Smooth muscle cell (in vitro differentiated cells): ENCODE results near the gene GPBP1L1. TPM values are rescaled to one million over a fixed set of nuclear protein-coding genes. Genes with fewer than 3 reads are reported as not detected.

Experiments
- DNase-seq: peaks from one replicate; lab custom pipeline; 2025; ENCODE audit not compliant: unreplicated experiment; lab: John Stamatoyannopoulos, UW
- H2AFZ ChIP-seq: fragments of 200-600 bp; sonication (generic); 2 replicates; pipeline ENCODE4 v1.6.0; 2016; ENCODE audit warnings: antibody characterized with exemption, low read depth, mild to moderate bottlenecking
- H3F3A ChIP-seq: fragments of 200-600 bp; sonication (generic); 2 replicates; pipeline ENCODE4 v1.6.0; 2017; ENCODE audit warnings: antibody characterized with exemption, low read depth
- H3K27ac ChIP-seq: fragments of 200-600 bp; sonication (generic); 2 replicates; pipeline ENCODE4 v1.5.1; 2016; ENCODE audit warnings: low read depth, mild to moderate bottlenecking
- H3K27me3 ChIP-seq: fragments of 200-600 bp; sonication (generic); 2 replicates; pipeline ENCODE4 v1.6.1; 2016; ENCODE audit warnings: low read depth, mild to moderate bottlenecking
- H3K36me3 ChIP-seq: fragments of 200-600 bp; sonication (generic); 2 replicates; pipeline ENCODE4 v1.5.1; 2016; ENCODE audit warnings: low read depth
- H3K4me1 ChIP-seq: fragments of 200-600 bp; sonication (generic); 2 replicates; pipeline ENCODE4 v1.5.1; 2016; ENCODE audit warnings: low read depth
- H3K4me2 ChIP-seq: fragments of 200-600 bp; sonication (generic); 2 replicates; pipeline ENCODE4 v1.6.0; 2016; ENCODE audit warnings: mild to moderate bottlenecking
- H3K4me3 ChIP-seq: fragments of 200-600 bp; sonication (generic); 2 replicates; pipeline ENCODE4 v1.5.1; 2016; ENCODE audit warnings: mild to moderate bottlenecking
- H3K79me2 ChIP-seq: fragments of 200-600 bp; sonication (generic); 2 replicates; pipeline ENCODE4 v1.6.0; 2016; ENCODE audit warnings: low read depth, mild to moderate bottlenecking
- H3K9ac ChIP-seq: fragments of 200-600 bp; sonication (generic); 2 replicates; pipeline ENCODE4 v1.6.0; 2016; ENCODE audit warnings: low read depth
- H3K9me3 ChIP-seq: fragments of 200-600 bp; sonication (generic); replicated peaks from 2 replicates; pipeline ENCODE4 v1.5.1; 2016; ENCODE audit warnings: low read depth
- H4K20me1 ChIP-seq: fragments of 200-600 bp; sonication (generic); 2 replicates; pipeline ENCODE4 v1.6.0; 2016; ENCODE audit warnings: low read depth
- WGBS: methylation state at CpG from one replicate; pipeline ENCODE4 v1.1.7; 2016; ENCODE audit warnings: low lambda C conversion rate; 5-methylcytosine and 5-hydroxymethylcytosine counted together
- polyA plus RNA-seq: library from polyadenylated mRNA; unstranded; fragments of >200 nt; fragmentation: Nextera tagmentation; extraction: Ambion mirVana; gene quantifications from 2 replicates; pipeline ENCODE4 v1.2.1, GENCODE V29; 2016
- total RNA-seq: library from RNA; depleted of rRNA; stranded (reverse); fragments of >200 nt; gene quantifications from 2 replicates; pipeline ENCODE4 v1.2.3, GENCODE V29; 2014
- TF ChIP-seq, protein P1 (sequence below): fragments of 200-600 bp; sonication (generic); IDR thresholded peaks from 2 replicates; pipeline ENCODE4 v1.5.1; 2017; ENCODE audit warnings: borderline replicate concordance, mild to moderate bottlenecking, antibody characterized with exemption; ENCODE audit not compliant: insufficient read depth, poor library complexity, severe bottlenecking

GPBP1L1 gene
- total and polyA plus RNA-seq, 2 experiments from 2014 or later, result 51.9 to 93.2 TPM

DNA sequence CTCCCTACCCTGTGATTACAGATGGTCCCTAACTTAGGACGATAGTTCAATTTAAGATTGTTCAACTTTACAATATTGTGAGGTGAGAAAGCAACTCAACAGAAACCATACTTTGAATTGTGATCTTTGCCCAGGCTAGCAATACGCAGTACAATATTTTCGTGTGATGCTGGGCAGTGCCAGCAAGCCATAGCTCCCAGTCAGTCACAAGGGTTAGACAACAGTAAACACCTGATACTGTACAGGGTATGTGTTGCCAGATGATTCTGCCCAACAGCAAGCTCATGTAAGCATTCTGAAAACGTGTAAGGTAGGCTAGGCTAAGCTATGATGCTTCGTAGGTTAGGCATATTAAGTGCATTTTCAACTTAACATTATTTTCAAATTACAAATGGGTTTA is 11.9 kb downstream of the GPBP1L1 start:
- peaks cover 99% of the 10 kb centered on the region for H3K79me2 ChIP-seq
- WGBS, result 90% methylated on average over 5 of the region's 5 CpGs
- H3K4me1 ChIP-seq, result peaks cover 9% of the 10 kb centered on the region
- no peaks in the 10 kb centered on the region for H3K9me3 ChIP-seq
- no peak overlapping the region for H3K9ac ChIP-seq
- TF ChIP-seq, protein P1, sequence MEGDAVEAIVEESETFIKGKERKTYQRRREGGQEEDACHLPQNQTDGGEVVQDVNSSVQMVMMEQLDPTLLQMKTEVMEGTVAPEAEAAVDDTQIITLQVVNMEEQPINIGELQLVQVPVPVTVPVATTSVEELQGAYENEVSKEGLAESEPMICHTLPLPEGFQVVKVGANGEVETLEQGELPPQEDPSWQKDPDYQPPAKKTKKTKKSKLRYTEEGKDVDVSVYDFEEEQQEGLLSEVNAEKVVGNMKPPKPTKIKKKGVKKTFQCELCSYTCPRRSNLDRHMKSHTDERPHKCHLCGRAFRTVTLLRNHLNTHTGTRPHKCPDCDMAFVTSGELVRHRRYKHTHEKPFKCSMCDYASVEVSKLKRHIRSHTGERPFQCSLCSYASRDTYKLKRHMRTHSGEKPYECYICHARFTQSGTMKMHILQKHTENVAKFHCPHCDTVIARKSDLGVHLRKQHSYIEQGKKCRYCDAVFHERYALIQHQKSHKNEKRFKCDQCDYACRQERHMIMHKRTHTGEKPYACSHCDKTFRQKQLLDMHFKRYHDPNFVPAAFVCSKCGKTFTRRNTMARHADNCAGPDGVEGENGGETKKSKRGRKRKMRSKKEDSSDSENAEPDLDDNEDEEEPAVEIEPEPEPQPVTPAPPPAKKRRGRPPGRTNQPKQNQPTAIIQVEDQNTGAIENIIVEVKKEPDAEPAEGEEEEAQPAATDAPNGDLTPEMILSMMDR, result no peak
- no peak for DNase-seq
- H3K4me3 ChIP-seq, result no peak overlapping the region
- H2AFZ ChIP-seq, result no peak overlapping the region
- H3K27me3 ChIP-seq, result no peaks in the 10 kb centered on the region
- H3K27ac ChIP-seq, result peak overlapping the region; percentile 22
- no peaks in the 10 kb centered on the region for H3K36me3 ChIP-seq
- H3K4me2 ChIP-seq, result no peak overlapping the region
- H3F3A ChIP-seq, result no peaks in the 10 kb centered on the region
- H4K20me1 ChIP-seq, result peaks cover 99% of the 10 kb centered on the region

DNA sequence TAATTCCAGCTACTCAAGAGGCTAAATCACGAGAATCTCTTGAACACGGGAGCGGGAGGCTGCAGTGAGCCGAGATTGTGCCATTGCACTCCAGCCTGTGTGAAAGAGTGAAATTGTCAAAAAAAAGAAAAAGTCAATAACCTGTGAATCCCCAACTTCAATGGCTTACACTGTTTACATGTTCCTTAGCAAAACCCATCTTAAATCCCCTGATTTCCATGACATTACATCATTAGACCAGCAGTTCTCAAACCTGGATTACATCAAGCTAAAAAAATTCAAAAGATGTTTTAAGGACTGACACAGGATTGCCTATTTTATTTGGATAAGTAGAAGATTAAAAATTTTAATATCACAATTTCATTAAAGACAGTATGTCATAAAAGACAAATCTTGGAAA is 12.4 kb downstream of the GPBP1L1 start:
- no peak overlapping the region for H3K4me2 ChIP-seq
- DNase-seq, result no peak

DNA sequence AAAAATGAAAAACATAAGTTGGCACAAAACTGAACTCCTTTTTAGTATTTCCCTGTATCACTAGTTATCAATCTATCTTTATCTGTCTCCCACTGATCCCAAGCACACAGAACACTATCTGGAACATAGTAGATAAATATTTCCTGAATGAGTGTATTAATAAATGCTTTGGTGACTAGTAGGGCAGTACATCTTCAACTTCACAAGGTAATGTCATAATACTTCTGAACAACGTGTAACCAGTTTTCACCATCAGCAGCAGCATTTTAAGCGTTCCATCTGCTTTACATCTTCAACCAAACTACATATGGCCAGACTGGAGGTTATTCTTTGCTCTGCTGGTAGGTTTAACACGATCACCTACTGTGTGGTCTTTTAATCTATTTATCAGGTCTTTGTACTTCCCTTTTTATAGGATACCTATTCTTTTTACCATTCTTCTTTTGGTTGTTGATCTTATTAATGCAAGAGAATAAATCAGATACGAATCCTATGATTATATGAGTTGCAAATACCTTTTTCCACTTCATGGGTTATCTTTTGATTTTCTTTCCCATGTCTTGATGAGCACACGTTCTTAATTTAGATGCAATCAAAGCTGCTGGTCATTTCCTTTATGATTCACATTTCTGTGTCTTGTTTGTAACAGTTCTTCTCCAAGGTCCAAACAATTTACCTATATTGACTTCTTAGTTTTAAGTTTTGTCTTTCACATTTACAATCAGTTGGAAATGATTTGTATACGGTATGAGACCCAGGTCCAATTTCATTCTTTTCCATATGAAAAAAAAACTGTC is 16.3 kb downstream of the GPBP1L1 start:
- Histone ChIP-seq H3K27ac (peak overlapping the region; percentile 0), H3K9me3 (no peaks in the 10 kb centered on the region), H3K36me3 (no peaks in the 10 kb centered on the region), H3K4me3 (no peak overlapping the region), H3F3A (no peaks in the 10 kb centered on the region), H2AFZ (no peak overlapping the region), H3K9ac (no peak overlapping the region), H3K27me3 (no peaks in the 10 kb centered on the region), H4K20me1 (peaks cover 99% of the 10 kb centered on the region), H3K79me2 (peaks cover 98% of the 10 kb centered on the region), H3K4me1 (no peaks in the 10 kb centered on the region), H3K4me2 (no peak overlapping the region)
- TF ChIP-seq, protein P1, result no peak
- no peak for DNase-seq
- 93% methylated on average over 6 of the region's 6 CpGs for WGBS

More for the DNA sequence above, 12.4 kb downstream of the GPBP1L1 start:
- H3K4me3 ChIP-seq, result no peak overlapping the region
- H3K9ac ChIP-seq, result no peak overlapping the region
- peak overlapping the region; percentile 23 for H3K27ac ChIP-seq
- TF ChIP-seq, protein P1, result no peak
- peaks cover 4% of the 10 kb centered on the region for H3K4me1 ChIP-seq
- H2AFZ ChIP-seq, result no peak overlapping the region
- no peaks in the 10 kb centered on the region for H3K36me3 ChIP-seq
- no peaks in the 10 kb centered on the region for H3K9me3 ChIP-seq
- 93% methylated on average over 4 of the region's 4 CpGs for WGBS
- H3F3A ChIP-seq, result no peaks in the 10 kb centered on the region
- H4K20me1 ChIP-seq, result peaks cover 99% of the 10 kb centered on the region
- no peaks in the 10 kb centered on the region for H3K27me3 ChIP-seq
- H3K79me2 ChIP-seq, result peaks cover 99% of the 10 kb centered on the region

DNA sequence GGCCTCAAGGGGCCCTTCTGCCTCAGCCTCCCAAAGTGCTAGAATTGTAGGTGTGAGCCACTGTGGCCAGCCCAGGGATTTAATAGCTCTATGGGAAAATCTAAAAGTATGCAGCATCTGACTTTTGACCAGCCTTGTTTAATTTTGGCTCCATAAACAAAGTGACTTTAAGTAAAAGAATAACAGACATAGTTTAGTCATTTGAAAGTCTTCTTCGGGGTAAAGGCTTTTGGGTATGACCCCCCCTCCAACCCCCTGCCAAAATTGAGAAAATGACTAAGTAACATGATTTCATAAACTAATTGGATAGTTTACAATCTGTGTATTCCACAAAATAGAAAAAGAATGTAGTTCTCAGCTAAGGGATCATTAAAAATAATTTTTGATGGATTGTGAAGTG is 17.0 kb downstream of the GPBP1L1 start:
- Histone ChIP-seq H3K9me3 (no peaks in the 10 kb centered on the region), H3K79me2 (peaks cover 98% of the 10 kb centered on the region), H3K4me2 (no peak overlapping the region), H2AFZ (no peak overlapping the region), H3K4me3 (no peak overlapping the region), H3K4me1 (no peaks in the 10 kb centered on the region), H3F3A (no peaks in the 10 kb centered on the region), H3K27me3 (no peaks in the 10 kb centered on the region), H3K9ac (no peak overlapping the region), H4K20me1 (peaks cover 99% of the 10 kb centered on the region), H3K27ac (no peak overlapping the region), H3K36me3 (no peaks in the 10 kb centered on the region)
- WGBS, result 70% methylated on average over 1 of the region's 1 CpG
- TF ChIP-seq, protein P1, result no peak
- DNase-seq, result no peak
